H1 (cell line): ENCODE data around the gene VWF. TPM values are rescaled to one million over a fixed set of nuclear protein-coding genes. Genes with fewer than 3 reads are reported as not detected.

Experiments
- CTCF ChIA-PET: fragments of 300-600 bp; sonication (Branson Sonifier 250); formaldehyde crosslinking; loops from one replicate; lab custom pipeline; 2021; ENCODE audit not compliant: partially characterized antibody; lab: Charles Lee
- POLR2A ChIA-PET: fragments of 300-600 bp; sonication (Branson Sonifier 250); formaldehyde crosslinking; loops from one replicate; lab custom pipeline; 2021; ENCODE audit warnings: inconsistent platforms; ENCODE audit not compliant: partially characterized antibody; lab: Charles Lee
- DNase-seq, 2 experiments: peaks; one replicate each; pipeline versions ENCODE4 v3.0.0 to v3.0.0-alpha.2; 2010 to 2022; ENCODE audit warnings: low spot score in 2 of 2, low read depth in 1 of 2, mixed read lengths in 1 of 2
- FAIRE-seq: peaks from 2 replicates; lab custom pipeline; 2011; peaks lifted over from hg19 to GRCh38; lab: Jason Lieb, UNC
- H2AFZ ChIP-seq: 2 replicates; pipeline ENCODE4 v1.8.1; 2012; ENCODE audit warnings: low read length, inconsistent platforms
- H2AK5ac ChIP-seq: 2 replicates; pipeline ENCODE4 v1.6.1; 2013; ENCODE audit warnings: low read depth, low read length
- H2BK120ac ChIP-seq: replicated peaks from 2 replicates; pipeline ENCODE3; 2013; ENCODE audit warnings: low read depth, low read length, inconsistent platforms
- H2BK12ac ChIP-seq: 2 replicates; pipeline ENCODE4 v1.6.1; 2013; ENCODE audit warnings: low read depth, low read length
- H2BK15ac ChIP-seq: 2 replicates; pipeline ENCODE4 v1.6.1; 2013; ENCODE audit warnings: low read length
- H2BK20ac ChIP-seq: 2 replicates; pipeline ENCODE4 v1.6.1; 2013; ENCODE audit warnings: low read length
- H2BK5ac ChIP-seq: 2 replicates; pipeline ENCODE4 v1.6.1; 2013; ENCODE audit warnings: low read depth, low read length
- H3K14ac ChIP-seq: 2 replicates; pipeline ENCODE4 v1.6.1; 2013; ENCODE audit warnings: inconsistent platforms; ENCODE audit not compliant: insufficient read length
- H3K18ac ChIP-seq: 2 replicates; pipeline ENCODE4 v1.6.1; 2013; ENCODE audit warnings: low read length; ENCODE audit errors: extremely low read depth
- H3K23ac ChIP-seq: 2 replicates; pipeline ENCODE4 v1.6.1; 2013; ENCODE audit warnings: inconsistent platforms; ENCODE audit not compliant: insufficient read length
- H3K23me2 ChIP-seq: 2 replicates; pipeline ENCODE4 v1.6.1; 2013; ENCODE audit warnings: low read depth, low read length
- H3K27ac ChIP-seq: 2 replicates; pipeline ENCODE4 v1.6.1; 2011; ENCODE audit warnings: low read depth, low read length, inconsistent platforms
- H3K27me3 ChIP-seq, 4 experiments: replicated peaks in 1 of 4; 1 replicate in 1 of 4; 2 replicates in 3 of 4; pipeline versions ENCODE4 v1.6.1 to v1.8.1; 2011 to 2013; ENCODE audit warnings: low read length in 3 of 4, mild to moderate bottlenecking in 3 of 4, inconsistent platforms in 2 of 4, mixed read lengths in 2 of 4, moderate library complexity in 1 of 4; ENCODE audit not compliant: control insufficient read depth in 3 of 4, insufficient read depth in 3 of 4; ENCODE audit errors: extremely low read depth in 1 of 4
- H3K36me3 ChIP-seq, 4 experiments: 2 replicates each; pipeline versions ENCODE4 v1.6.1 to v1.8.1; 2011 to 2013; ENCODE audit warnings: mild to moderate bottlenecking in 4 of 4, low read length in 3 of 4, moderate library complexity in 2 of 4, control low read depth in 1 of 4, inconsistent platforms in 1 of 4; ENCODE audit not compliant: insufficient read depth in 4 of 4, control insufficient read depth in 2 of 4
- H3K4ac ChIP-seq: replicated peaks from 2 replicates; pipeline ENCODE3; 2013; ENCODE audit warnings: low read length, low read depth, mixed read lengths, inconsistent platforms; ENCODE audit not compliant: insufficient read length
- H3K4me1 ChIP-seq, 4 experiments: replicated peaks in 1 of 4; 1 replicate in 1 of 4; 2 replicates in 3 of 4; pipeline versions ENCODE4 v1.6.1 to v1.8.1; 2011 to 2013; ENCODE audit warnings: low read length in 3 of 4, inconsistent platforms in 2 of 4, mixed read lengths in 1 of 4; ENCODE audit not compliant: insufficient read depth in 4 of 4, control insufficient read depth in 3 of 4
- H3K4me2 ChIP-seq, 2 experiments: 2 replicates each; pipeline versions ENCODE4 v1.6.1 to v1.8.1; 2011 to 2013; ENCODE audit warnings: low read depth in 2 of 2, low read length in 2 of 2, control low read depth in 1 of 2, inconsistent platforms in 1 of 2, mild to moderate bottlenecking in 1 of 2; ENCODE audit not compliant: insufficient read depth in 1 of 2
- H3K4me3 ChIP-seq, 4 experiments: fragments of 200-600, 300-600 bp in 1 of 4; sonication (generic), shearing (Covaris generic), sonication (Bioruptor Twin) in 1 of 4; 2 replicates each; pipeline versions ENCODE4 v1.5.1 to v1.8.1; 2011 to 2016; ENCODE audit warnings: low read length in 4 of 4, low read depth in 3 of 4, control low read depth in 2 of 4, inconsistent platforms in 2 of 4, mild to moderate bottlenecking in 2 of 4, mixed read lengths in 1 of 4, moderate library complexity in 1 of 4; ENCODE audit not compliant: insufficient read depth in 2 of 4; ENCODE audit errors: extremely low read depth in 1 of 4
- H3K56ac ChIP-seq: replicated peaks from 2 replicates; pipeline ENCODE3; 2013; ENCODE audit warnings: low read depth, mild to moderate bottlenecking, mixed read lengths, low read length, inconsistent platforms; ENCODE audit not compliant: insufficient read length
- H3K79me1 ChIP-seq: 2 replicates; pipeline ENCODE4 v1.6.1; 2013; ENCODE audit warnings: low read depth, low read length, control low read depth
- H3K79me2 ChIP-seq, 2 experiments: 2 replicates each; pipeline versions ENCODE4 v1.6.1 to v1.8.1; 2012 to 2013; ENCODE audit warnings: low read length in 2 of 2, mild to moderate bottlenecking in 2 of 2, inconsistent platforms in 1 of 2; ENCODE audit not compliant: insufficient read depth in 2 of 2, control insufficient read depth in 1 of 2
- H3K9ac ChIP-seq, 4 experiments: replicated peaks in 1 of 4; 1 replicate in 1 of 4; 2 replicates in 3 of 4; pipeline versions ENCODE4 v1.6.1 to v1.8.1; 2011 to 2013; ENCODE audit warnings: low read depth in 3 of 4, low read length in 3 of 4, control low read depth in 2 of 4, mild to moderate bottlenecking in 2 of 4, moderate library complexity in 2 of 4, inconsistent platforms in 1 of 4; ENCODE audit errors: extremely low read depth in 1 of 4
- H3K9me3 ChIP-seq, 2 experiments: 2 replicates each; pipeline versions ENCODE4 v1.6.1 to v1.8.1; 2012 to 2013; ENCODE audit warnings: mild to moderate bottlenecking in 2 of 2, moderate library complexity in 2 of 2, control low read depth in 1 of 2, inconsistent platforms in 1 of 2, low read depth in 1 of 2, low read length in 1 of 2, mixed read lengths in 1 of 2; ENCODE audit not compliant: insufficient read depth in 2 of 2
- H4K20me1 ChIP-seq, 2 experiments: replicated peaks in 1 of 2; 2 replicates each; pipeline versions ENCODE3 to v1.8.1; 2011 to 2013; ENCODE audit warnings: inconsistent platforms in 2 of 2, low read length in 2 of 2, mild to moderate bottlenecking in 1 of 2; ENCODE audit not compliant: insufficient read depth in 2 of 2, control insufficient read depth in 1 of 2
- H4K5ac ChIP-seq: 2 replicates; pipeline ENCODE4 v1.6.1; 2013; ENCODE audit warnings: low read length, low read depth, mixed read lengths, inconsistent platforms; ENCODE audit not compliant: insufficient read length
- H4K8ac ChIP-seq: 2 replicates; pipeline ENCODE4 v1.8.0; 2013; ENCODE audit warnings: mild to moderate bottlenecking, moderate library complexity, low read length, inconsistent platforms; ENCODE audit not compliant: insufficient read depth; ENCODE audit errors: extremely low read depth
- H4K91ac ChIP-seq: replicated peaks from 2 replicates; pipeline ENCODE3; 2013; ENCODE audit warnings: low read length, mixed read lengths, inconsistent platforms; ENCODE audit not compliant: insufficient read length
- whole genome bisulfite sequencing, 2 experiments: shearing (Covaris generic) in 1 of 2; methylation state at CpG; one replicate each; pipeline versions ENCODE4 v1.1.6 to v1.1.7; 2013 to 2015; ENCODE audit warnings: low lambda C conversion rate in 2 of 2, mixed read lengths in 2 of 2, inconsistent platforms in 1 of 2, low coverage in 1 of 2, missing lambda C conversion rate in 1 of 2; ENCODE audit not compliant: insufficient replicate concordance in 2 of 2, insufficient coverage in 1 of 2, insufficient read length in 1 of 2; ENCODE audit errors: extremely low coverage in 1 of 2, missing lambda C conversion rate in 1 of 2; 5-methylcytosine and 5-hydroxymethylcytosine counted together
- polyA plus RNA-seq, 7 experiments: library from polyadenylated mRNA; depleted of rRNA in 3 of 7; stranded (reverse) in 5 of 7; unstranded in 2 of 7; fragments of >200 nt in 5 of 7; fragments of 200-250 nt in 2 of 7; gene quantifications; 1 replicate in 5 of 7; 2 replicates in 1 of 7; 4 replicates in 1 of 7; pipeline versions ENCODE4 v1.2.1 to v1.2.3, GENCODE V29; 2011 to 2013; ENCODE audit warnings: missing spikeins in 2 of 7, mixed read lengths in 2 of 7
- total RNA-seq: library from RNA; stranded (reverse); fragmentation: NEBNext Ultra II Directional; extraction: Animal tissue kit (Norgen Biotek cat#: 25700); gene quantifications from 2 replicates; pipeline ENCODE4 v1.2.1, GENCODE V29; 2021

Gene VWF
- total and polyA plus RNA-seq, 2 of the 8 experiments (the other 6 are each of a cell fraction or from before 2014, with no cell fraction given): 0.39 to 0.60 TPM

DNA sequence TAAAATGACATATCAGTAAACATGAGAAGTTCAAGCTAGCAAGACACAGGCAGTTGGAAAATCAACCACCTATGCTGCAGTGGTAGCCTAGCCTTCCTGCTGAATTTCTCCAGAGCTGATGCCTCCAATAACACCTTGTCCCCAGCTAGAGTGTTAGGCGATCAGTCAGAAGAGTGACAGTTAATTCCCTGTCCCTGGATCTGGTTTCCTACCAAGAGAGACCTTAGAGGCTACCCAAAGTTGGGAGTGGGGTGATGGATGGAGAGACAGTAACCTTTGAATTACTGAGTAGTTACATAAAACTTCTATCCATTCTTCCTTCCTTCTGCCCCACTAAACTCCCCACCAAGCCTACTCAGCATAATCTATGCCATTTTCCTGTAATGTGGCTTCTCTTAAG is 177.5 kb downstream of the VWF start:
- FAIRE-seq (no peak), DNase-seq (no peak)
- H3K4me3 ChIP-seq: no peak overlapping the region
- no peak overlapping the region for H2BK120ac ChIP-seq
- no peak overlapping the region for H4K8ac ChIP-seq
- WGBS, 2 experiments: 83% methylated on average over 1 of the region's 1 CpG; no CpG with 5 or more reads in 1 of the 2 experiments
- no peak overlapping the region for H3K4me2 ChIP-seq
- no peak overlapping the region for H2BK15ac ChIP-seq
- H3K4me1 ChIP-seq: peaks cover 0 to 5% (median 2%) of the 10 kb centered on the region in 4 experiments; a peak in 4 of 7 replicates
- no peak overlapping the region for H2BK5ac ChIP-seq
- no peak overlapping the region for H4K91ac ChIP-seq
- no peaks in the 10 kb centered on the region for H3K36me3 ChIP-seq
- no peaks in the 10 kb centered on the region for H4K20me1 ChIP-seq
- H3K27me3 ChIP-seq: peaks cover 4 to 23% (median 10%) of the 10 kb centered on the region in 4 experiments; a peak in 5 of 7 replicates
- H2AK5ac ChIP-seq: no peak overlapping the region
- H3K79me2 ChIP-seq: no peaks in the 10 kb centered on the region
- H3K27ac ChIP-seq: no peak overlapping the region
- no peak overlapping the region for H2BK12ac ChIP-seq
- no peak overlapping the region for H3K23ac ChIP-seq
- H3K23me2 ChIP-seq: peaks cover 2% of the 10 kb centered on the region
- H3K4ac ChIP-seq: no peak overlapping the region
- no peaks in the 10 kb centered on the region for H3K9me3 ChIP-seq
- no peak overlapping the region for H3K56ac ChIP-seq
- no peak overlapping the region for H2BK20ac ChIP-seq
- H3K79me1 ChIP-seq: no peaks in the 10 kb centered on the region
- no peak overlapping the region for H3K14ac ChIP-seq
- H3K9ac ChIP-seq: no peak overlapping the region
- H4K5ac ChIP-seq: no peak overlapping the region
- no peak overlapping the region for H3K18ac ChIP-seq
- H2AFZ ChIP-seq: no peak overlapping the region
- CTCF ChIA-PET: interaction anchor here (0.9 kb wide), 1 partner anchor 92 kb away, joined by 3 read pairs; no protein-coding TSS in a partner anchor
- POLR2A ChIA-PET: interaction anchor here (1.4 kb wide), 1 partner anchor 14 kb away, joined by 3 read pairs; no protein-coding TSS in a partner anchor
